ENCODE results near the gene EFCAB6.

Gene EFCAB6

DNA sequence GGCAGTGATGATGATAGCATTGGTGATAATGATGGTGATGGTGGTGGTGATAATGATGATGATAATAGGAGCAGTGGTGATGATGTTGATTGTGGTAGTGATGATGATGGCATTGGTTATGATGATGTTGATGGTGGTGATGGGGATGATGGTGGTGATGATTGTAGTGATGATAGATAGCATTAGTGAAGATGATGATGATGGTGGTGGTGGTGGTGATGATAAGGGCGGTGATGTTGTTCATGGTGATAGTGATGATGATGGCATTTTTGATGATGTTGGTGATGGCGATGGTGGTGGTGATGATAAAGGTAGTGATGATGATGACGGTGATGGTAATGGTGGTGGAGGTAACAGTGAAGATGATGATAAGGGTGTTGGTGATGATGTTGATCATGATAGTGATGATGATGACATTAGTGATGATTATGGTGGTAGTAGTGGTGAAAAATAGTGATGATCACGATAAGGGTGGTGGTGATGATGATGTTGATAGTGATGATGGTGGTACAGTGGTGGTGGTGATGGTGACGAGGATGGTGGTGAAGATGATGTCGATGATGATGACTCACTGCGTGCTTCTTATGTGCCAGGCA lies 307.3 kb downstream of the EFCAB6 start:
- no peaks in the 10 kb centered on the region for H3K27me3 ChIP-seq (ENCODE audit: insufficient read depth, low read length)
- no peak overlapping the region for H3K4me3 ChIP-seq (ENCODE audit: low read length)
- no peak overlapping the region for H3K9ac ChIP-seq (ENCODE audit: low read depth, low read length)
- no peaks in the 10 kb centered on the region for H3K9me3 ChIP-seq (ENCODE audit: insufficient read depth, low read depth, low read length)
- H3K4me1 ChIP-seq (ENCODE audit: insufficient read depth, low read length), result no peaks in the 10 kb centered on the region
- no peak overlapping the region for H3K27ac ChIP-seq (ENCODE audit: low read depth, low read length)
- H3K36me3 ChIP-seq (ENCODE audit: insufficient read depth, low read length), result no peaks in the 10 kb centered on the region
- whole genome bisulfite sequencing, result 95% methylated on average over 6 of the region's 7 CpGs

DNA sequence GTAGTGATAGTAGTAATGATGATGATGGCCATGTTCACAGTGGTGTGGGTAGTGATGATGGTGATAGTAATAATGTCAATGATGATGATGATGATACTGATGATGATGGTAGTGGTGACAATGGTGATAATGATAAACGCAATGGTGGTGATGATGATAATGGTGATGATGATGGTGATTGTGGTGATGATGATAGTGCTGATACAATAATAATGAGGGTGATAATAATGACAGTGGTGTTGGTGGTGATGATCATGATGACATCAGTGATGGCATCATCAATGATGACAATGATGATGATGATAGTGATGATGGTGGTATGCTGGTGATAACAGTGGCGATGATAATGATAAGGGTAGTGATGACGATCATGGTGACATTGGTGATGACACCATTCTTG lies 308.0 kb downstream of the EFCAB6 start:
- H3K27ac ChIP-seq (ENCODE audit: low read depth, low read length), result no peak overlapping the region
- no peak overlapping the region for H3K9ac ChIP-seq (ENCODE audit: low read depth, low read length)
- no peaks in the 10 kb centered on the region for H3K4me1 ChIP-seq (ENCODE audit: insufficient read depth, low read length)
- H3K27me3 ChIP-seq (ENCODE audit: insufficient read depth, low read length), result no peaks in the 10 kb centered on the region
- no peaks in the 10 kb centered on the region for H3K36me3 ChIP-seq (ENCODE audit: insufficient read depth, low read length)
- H3K4me3 ChIP-seq (ENCODE audit: low read length), result no peak overlapping the region
- H3K9me3 ChIP-seq (ENCODE audit: insufficient read depth, low read depth, low read length), result no peaks in the 10 kb centered on the region
- WGBS, result 94% methylated on average over 3 of the region's 3 CpGs

DNA sequence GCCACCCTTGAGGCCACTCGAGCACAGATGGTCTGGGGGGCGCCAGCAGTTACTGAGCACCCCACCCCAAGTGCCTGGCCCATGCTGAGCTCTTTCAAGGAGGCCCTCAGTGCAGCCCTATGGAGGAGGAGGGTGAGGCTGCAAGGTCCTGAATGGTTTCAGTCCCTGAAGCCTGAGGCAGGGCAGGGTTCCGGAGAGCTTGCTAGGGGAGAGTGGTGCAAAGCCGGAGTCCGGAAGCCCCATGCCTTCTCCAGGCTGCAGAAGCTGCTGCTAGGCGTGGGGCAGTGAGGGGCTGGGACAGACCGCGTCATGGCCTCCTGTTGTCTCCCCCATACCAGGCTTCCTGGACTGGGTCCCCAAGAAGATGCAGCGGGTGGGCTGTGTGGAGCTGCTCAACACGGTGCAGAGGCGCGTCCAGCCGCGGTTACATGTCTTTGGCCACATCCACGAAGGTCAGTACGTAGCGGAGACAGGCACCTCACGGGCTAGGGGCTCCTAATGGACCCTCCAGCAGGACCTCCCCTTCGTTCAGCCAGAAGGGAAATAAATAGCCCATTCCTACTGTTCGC lies 309.7 kb downstream of the EFCAB6 start:
- Histone ChIP-seq H3K9ac (ENCODE audit: low read depth, low read length) (no peak overlapping the region), H3K4me3 (ENCODE audit: low read length) (no peak overlapping the region), H3K27me3 (ENCODE audit: insufficient read depth, low read length) (no peaks in the 10 kb centered on the region), H3K4me1 (ENCODE audit: insufficient read depth, low read length) (no peaks in the 10 kb centered on the region), H3K36me3 (ENCODE audit: insufficient read depth, low read length) (no peaks in the 10 kb centered on the region), H3K27ac (ENCODE audit: low read depth, low read length) (no peak overlapping the region), H3K9me3 (ENCODE audit: insufficient read depth, low read depth, low read length) (0 out of 2 replicates have a peak, but pooled peaks cover 1% of the 10 kb centered on the region)
- WGBS, result 91% methylated on average over 20 of the region's 20 CpGs

DNA sequence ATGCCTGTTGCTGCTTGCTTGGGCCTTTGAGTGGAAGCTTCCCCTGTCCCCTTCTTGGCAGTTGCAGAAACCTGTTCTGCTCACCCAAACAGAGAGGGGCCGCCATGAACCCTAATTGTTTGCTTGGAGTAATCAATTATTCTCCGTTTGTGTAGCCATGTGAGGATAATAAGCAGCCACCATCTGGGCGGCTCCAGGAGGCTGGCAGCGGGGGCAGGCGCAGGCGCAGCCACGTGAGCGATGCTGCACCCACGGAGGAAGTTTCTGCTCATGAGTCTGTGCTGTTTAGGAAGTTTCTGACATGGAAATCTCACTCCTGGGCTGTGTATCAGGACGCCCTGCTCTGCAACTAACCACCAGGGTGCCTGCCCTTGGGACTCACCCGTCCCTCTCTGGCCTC lies 310.2 kb downstream of the EFCAB6 start:
- Histone ChIP-seq H3K4me3 (ENCODE audit: low read length) (no peak overlapping the region), H3K27me3 (ENCODE audit: insufficient read depth, low read length) (no peaks in the 10 kb centered on the region), H3K9me3 (ENCODE audit: insufficient read depth, low read depth, low read length) (peaks cover 5% of the 10 kb centered on the region; the same call in 1 of the 2 replicates), H3K27ac (ENCODE audit: low read depth, low read length) (no peak overlapping the region), H3K4me1 (ENCODE audit: insufficient read depth, low read length) (no peaks in the 10 kb centered on the region), H3K9ac (ENCODE audit: low read depth, low read length) (no peak overlapping the region), H3K36me3 (ENCODE audit: insufficient read depth, low read length) (no peaks in the 10 kb centered on the region)
- 86% methylated on average over 11 of the region's 11 CpGs for WGBS

DNA sequence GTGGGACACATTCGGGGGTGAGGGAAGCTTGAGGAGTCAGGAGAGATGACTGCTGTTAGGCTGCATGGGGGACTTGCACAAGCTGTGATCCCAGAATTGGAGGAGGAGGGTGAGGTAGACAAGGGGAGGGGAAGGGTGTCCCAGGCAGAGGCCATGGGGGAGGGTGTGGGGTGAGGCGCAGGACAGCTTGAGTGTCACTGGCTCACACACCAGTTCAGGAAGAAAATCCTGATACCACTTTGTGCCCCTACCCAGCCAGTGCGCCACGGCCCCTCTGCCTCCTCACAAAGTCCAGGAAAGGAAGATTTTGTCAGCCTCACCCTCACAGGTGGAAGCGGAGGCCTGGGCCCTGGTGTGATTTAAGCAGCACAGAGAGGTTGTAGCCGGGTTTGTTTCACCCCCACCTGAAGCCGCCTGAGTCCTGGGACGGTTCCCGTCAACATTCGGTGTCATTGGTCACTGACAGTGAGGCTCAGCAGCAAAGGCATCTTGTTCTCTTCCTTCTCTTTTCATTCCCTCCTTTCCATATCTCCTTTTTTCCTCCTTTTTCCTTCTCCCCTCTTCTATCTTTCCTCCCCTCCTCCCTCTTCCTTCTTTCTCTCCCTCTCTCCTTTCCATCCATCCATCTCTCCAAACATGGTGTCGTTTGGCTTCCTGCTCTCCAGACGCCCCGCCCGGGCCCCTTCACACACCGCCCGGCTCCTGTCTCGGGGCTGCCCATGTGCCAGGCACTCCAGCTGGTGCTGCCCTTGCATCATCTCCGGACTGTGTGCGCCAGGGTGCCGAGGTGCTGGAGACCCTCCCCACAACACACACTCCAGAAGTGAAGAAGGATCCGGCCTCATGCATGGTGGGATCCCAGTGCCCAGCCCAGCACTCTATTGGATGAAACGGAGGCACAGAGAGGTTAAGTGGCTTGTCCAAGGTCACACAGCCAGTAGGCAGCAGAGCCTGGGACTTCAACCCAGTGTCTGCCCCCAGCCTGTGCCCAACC lies 311.0 kb downstream of the EFCAB6 start:
- no peak overlapping the region for H3K27ac ChIP-seq (ENCODE audit: low read depth, low read length)
- H3K27me3 ChIP-seq (ENCODE audit: insufficient read depth, low read length), result no peaks in the 10 kb centered on the region
- no peaks in the 10 kb centered on the region for H3K36me3 ChIP-seq (ENCODE audit: insufficient read depth, low read length)
- no peaks in the 10 kb centered on the region for H3K4me1 ChIP-seq (ENCODE audit: insufficient read depth, low read length)
- WGBS, result 88% methylated on average over 22 of the region's 22 CpGs
- peaks cover 5% of the 10 kb centered on the region; the same call in 1 of the 2 replicates for H3K9me3 ChIP-seq (ENCODE audit: insufficient read depth, low read depth, low read length)
- no peak overlapping the region for H3K9ac ChIP-seq (ENCODE audit: low read depth, low read length)
- no peak overlapping the region for H3K4me3 ChIP-seq (ENCODE audit: low read length)

DNA sequence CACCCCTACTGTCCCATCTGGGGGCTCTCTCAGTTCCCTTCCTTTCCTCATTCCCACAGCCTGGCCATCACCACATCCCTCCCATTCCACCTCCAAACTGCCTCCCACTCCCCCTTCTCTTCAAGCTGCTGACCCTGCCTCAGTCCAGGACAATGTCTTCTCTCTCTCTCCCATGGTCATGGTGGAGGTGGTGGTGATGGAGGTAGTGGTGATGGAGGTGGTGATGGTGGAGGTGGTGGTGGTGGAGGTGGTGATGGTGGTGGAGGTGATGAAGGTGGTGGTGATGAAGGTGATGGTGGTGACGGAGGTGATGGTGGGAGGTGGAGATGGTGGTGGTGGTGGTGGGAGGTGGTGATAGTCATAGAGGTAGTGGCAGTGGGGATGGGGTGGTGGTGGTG lies 313.2 kb downstream of the EFCAB6 start:
- no peaks in the 10 kb centered on the region for H3K27me3 ChIP-seq (ENCODE audit: insufficient read depth, low read length)
- H3K9ac ChIP-seq (ENCODE audit: low read depth, low read length), result no peak overlapping the region
- H3K27ac ChIP-seq (ENCODE audit: low read depth, low read length), result no peak overlapping the region
- no peak overlapping the region for H3K4me3 ChIP-seq (ENCODE audit: low read length)
- H3K9me3 ChIP-seq (ENCODE audit: insufficient read depth, low read depth, low read length), result peaks cover 11% of the 10 kb centered on the region; the same call in 1 of the 2 replicates
- 92% methylated on average over 1 of the region's 1 CpG for WGBS
- no peaks in the 10 kb centered on the region for H3K4me1 ChIP-seq (ENCODE audit: insufficient read depth, low read length)
- no peaks in the 10 kb centered on the region for H3K36me3 ChIP-seq (ENCODE audit: insufficient read depth, low read length)

DNA sequence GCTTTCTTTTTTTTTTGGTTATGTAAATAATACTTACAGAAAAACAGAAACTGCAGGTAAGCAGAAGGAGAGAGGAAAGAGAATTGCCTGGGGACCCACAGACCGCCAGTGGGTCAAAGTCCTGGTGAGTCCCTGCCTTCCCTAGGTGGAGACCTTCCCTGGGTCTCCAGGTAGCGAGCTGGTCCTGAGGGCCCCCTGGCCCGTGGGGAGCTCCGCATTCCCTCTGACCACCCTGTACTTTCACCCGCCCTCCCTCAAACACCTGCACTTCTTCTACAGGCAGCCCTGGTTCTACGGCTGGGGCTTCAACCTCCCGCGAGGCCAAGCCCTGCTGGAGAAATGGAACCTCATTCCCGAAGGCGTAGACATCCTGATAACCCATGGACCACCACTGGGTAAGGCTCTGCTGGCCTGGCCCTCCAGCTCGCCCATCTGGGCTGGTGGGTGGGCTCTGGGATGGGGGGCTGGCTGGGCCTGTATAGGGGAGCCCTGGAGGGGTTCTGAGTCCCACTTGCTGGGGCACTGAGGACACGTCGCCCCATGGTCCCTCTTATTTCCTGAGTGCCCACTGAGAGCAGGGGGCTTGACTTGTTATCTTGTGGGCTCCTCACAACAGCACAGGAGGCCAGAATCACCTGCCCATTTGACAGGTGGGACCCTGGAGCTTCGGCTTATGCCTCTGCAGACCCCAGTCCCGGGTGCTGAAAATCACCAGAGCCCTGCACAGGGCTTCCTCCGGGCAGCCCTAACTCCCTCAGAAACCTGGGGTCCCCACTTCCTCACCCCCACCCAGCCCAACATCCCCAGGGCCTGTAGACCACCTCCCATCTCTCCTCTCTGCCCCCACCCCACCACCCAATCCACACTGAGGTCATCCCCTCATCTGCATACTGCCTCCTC lies 313.9 kb downstream of the EFCAB6 start:
- 91% methylated on average over 16 of the region's 16 CpGs for WGBS
- H3K36me3 ChIP-seq (ENCODE audit: insufficient read depth, low read length), result no peaks in the 10 kb centered on the region
- H3K9ac ChIP-seq (ENCODE audit: low read depth, low read length), result no peak overlapping the region
- H3K4me3 ChIP-seq (ENCODE audit: low read length), result no peak overlapping the region
- peaks cover 11% of the 10 kb centered on the region; the same call in 1 of the 2 replicates for H3K9me3 ChIP-seq (ENCODE audit: insufficient read depth, low read depth, low read length)
- H3K4me1 ChIP-seq (ENCODE audit: insufficient read depth, low read length), result no peaks in the 10 kb centered on the region
- no peaks in the 10 kb centered on the region for H3K27me3 ChIP-seq (ENCODE audit: insufficient read depth, low read length)
- no peak overlapping the region for H3K27ac ChIP-seq (ENCODE audit: low read depth, low read length)

DNA sequence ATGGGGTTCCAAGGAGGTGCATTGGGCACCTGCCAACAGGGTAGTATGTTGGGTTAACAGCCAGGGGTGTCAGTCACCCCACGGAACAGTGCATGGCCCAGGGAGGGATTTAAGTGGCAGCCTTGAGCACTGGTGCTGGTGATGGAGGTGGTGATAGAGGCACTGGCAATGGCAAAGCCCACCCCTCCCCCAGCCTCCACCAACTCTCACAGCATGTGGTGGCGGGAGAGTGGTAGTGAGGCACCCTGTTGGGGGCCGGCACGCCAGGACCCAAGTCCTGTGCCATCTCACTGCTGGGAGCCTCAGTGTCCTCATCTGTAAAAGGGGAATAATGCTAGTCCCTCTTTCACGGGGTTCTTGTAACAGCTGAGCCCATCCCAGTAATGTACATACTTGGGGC lies 318.8 kb downstream of the EFCAB6 start:
- 90% methylated on average over 5 of the region's 5 CpGs for WGBS
- no peak overlapping the region for H3K9ac ChIP-seq (ENCODE audit: low read depth, low read length)
- no peak overlapping the region for H3K27ac ChIP-seq (ENCODE audit: low read depth, low read length)
- H3K27me3 ChIP-seq (ENCODE audit: insufficient read depth, low read length), result no peaks in the 10 kb centered on the region
- H3K9me3 ChIP-seq (ENCODE audit: insufficient read depth, low read depth, low read length), result peaks cover 13% of the 10 kb centered on the region; the same call in 1 of the 2 replicates
- no peaks in the 10 kb centered on the region for H3K36me3 ChIP-seq (ENCODE audit: insufficient read depth, low read length)
- H3K4me3 ChIP-seq (ENCODE audit: low read length), result no peak overlapping the region
- no peaks in the 10 kb centered on the region for H3K4me1 ChIP-seq (ENCODE audit: insufficient read depth, low read length)

DNA sequence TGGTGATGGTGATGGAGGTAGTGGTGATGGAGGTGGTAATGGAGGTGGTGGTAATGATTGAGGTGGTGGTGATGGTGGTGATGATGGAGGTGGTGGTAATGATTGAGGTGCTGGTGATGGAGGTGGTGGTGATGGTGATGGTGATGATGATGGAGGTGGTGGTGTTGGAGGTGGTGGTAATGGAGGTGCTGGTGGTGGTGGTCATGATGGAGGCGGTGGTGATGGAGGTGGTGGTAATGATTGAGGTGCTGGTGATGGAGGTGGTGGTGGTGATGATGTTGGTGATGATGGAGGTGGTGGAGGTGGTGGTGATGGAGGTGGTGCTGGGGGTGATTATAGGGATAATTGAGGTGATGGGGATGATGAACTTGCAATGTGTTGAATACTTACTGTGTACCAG lies 320.4 kb downstream of the EFCAB6 start:
- no peaks in the 10 kb centered on the region for H3K36me3 ChIP-seq (ENCODE audit: insufficient read depth, low read length)
- H3K27ac ChIP-seq (ENCODE audit: low read depth, low read length), result no peak overlapping the region
- H3K4me1 ChIP-seq (ENCODE audit: insufficient read depth, low read length), result no peaks in the 10 kb centered on the region
- H3K9me3 ChIP-seq (ENCODE audit: insufficient read depth, low read depth, low read length), result peaks cover 7% of the 10 kb centered on the region; the same call in 1 of the 2 replicates
- no peak overlapping the region for H3K4me3 ChIP-seq (ENCODE audit: low read length)
- whole genome bisulfite sequencing, result 96% methylated on average over 1 of the region's 1 CpG
- no peaks in the 10 kb centered on the region for H3K27me3 ChIP-seq (ENCODE audit: insufficient read depth, low read length)
- no peak overlapping the region for H3K9ac ChIP-seq (ENCODE audit: low read depth, low read length)

DNA sequence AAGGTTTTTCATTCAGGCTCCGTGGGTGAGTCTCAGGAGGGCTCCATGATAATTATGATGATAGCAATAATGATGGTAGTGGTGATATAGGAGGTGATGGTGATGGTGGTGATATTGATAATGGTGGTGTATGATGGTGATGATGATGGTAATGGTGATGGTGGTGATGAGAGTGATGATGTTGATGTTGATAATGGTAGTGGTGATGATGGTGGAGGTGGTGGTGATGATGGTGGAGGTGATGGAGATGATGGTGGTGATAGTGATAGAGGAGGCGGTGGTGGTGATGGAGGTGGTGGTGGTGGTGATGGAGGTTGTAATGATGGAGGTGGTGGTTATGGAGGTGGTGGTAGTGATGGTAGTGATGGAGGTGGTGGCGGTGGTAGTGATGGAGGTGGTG lies 320.9 kb downstream of the EFCAB6 start:
- H3K27me3 ChIP-seq (ENCODE audit: insufficient read depth, low read length), result no peaks in the 10 kb centered on the region
- no peaks in the 10 kb centered on the region for H3K4me1 ChIP-seq (ENCODE audit: insufficient read depth, low read length)
- H3K4me3 ChIP-seq (ENCODE audit: low read length), result no peak overlapping the region
- no peaks in the 10 kb centered on the region for H3K36me3 ChIP-seq (ENCODE audit: insufficient read depth, low read length)
- no peak overlapping the region for H3K9ac ChIP-seq (ENCODE audit: low read depth, low read length)
- 59% methylated on average over 3 of the region's 3 CpGs for WGBS
- peaks cover 7% of the 10 kb centered on the region; the same call in 1 of the 2 replicates for H3K9me3 ChIP-seq (ENCODE audit: insufficient read depth, low read depth, low read length)
- no peak overlapping the region for H3K27ac ChIP-seq (ENCODE audit: low read depth, low read length)
